Endodermal cell (in vitro differentiated cells): Measurements from ENCODE around the gene CBFB. TPM values are rescaled to one million over a fixed set of nuclear protein-coding genes. Genes with fewer than 3 reads are reported as not detected.
A peak's percentile ranks its signal among the peaks of the same experiment; 100 is the strongest.

ENCODE experiments used
- DNase-seq: peaks from one replicate; pipeline ENCODE4 v3.0.0-alpha.2; 2017
- H3K27ac ChIP-seq: 2 replicates; pipeline ENCODE4 v1.5.1; 2013; ENCODE audit warnings: mild to moderate bottlenecking, low read depth, low read length, moderate library complexity
- H3K27me3 ChIP-seq: 2 replicates; pipeline ENCODE4 v1.6.1; 2013; ENCODE audit warnings: mild to moderate bottlenecking, low read length, moderate library complexity; ENCODE audit not compliant: insufficient read depth, control insufficient read depth, poor library complexity, severe bottlenecking
- H3K36me3 ChIP-seq: 2 replicates; pipeline ENCODE4 v1.7.0; 2013; ENCODE audit warnings: mild to moderate bottlenecking, low read length, moderate library complexity; ENCODE audit not compliant: control insufficient read depth, insufficient read depth
- H3K4me1 ChIP-seq: one replicate; pipeline ENCODE4 v1.7.0; 2013; ENCODE audit warnings: low read length; ENCODE audit not compliant: control insufficient read depth, insufficient read depth
- H3K4me3 ChIP-seq: 2 replicates; pipeline ENCODE4 v1.5.1; 2013; ENCODE audit warnings: mild to moderate bottlenecking, low read length, moderate library complexity
- H3K9ac ChIP-seq: 2 replicates; pipeline ENCODE4 v1.6.1; 2013; ENCODE audit warnings: mild to moderate bottlenecking, low read length, moderate library complexity; ENCODE audit not compliant: poor library complexity, severe bottlenecking; ENCODE audit errors: extremely low read depth
- H3K9me3 ChIP-seq: 2 replicates; pipeline ENCODE4 v1.6.1; 2013; ENCODE audit warnings: mild to moderate bottlenecking, low read length, moderate library complexity; ENCODE audit not compliant: control insufficient read depth
- H3K27ac Mint-ChIP-seq: 2 replicates; pipeline ENCODE4 v1.8.0; 2020; ENCODE audit warnings: mixed read lengths
- H3K27me3 Mint-ChIP-seq: 2 replicates; pipeline ENCODE4 v1.8.0; 2021; ENCODE audit warnings: mild to moderate bottlenecking, mixed read lengths; ENCODE audit not compliant: insufficient read depth
- H3K36me3 Mint-ChIP-seq: 2 replicates; pipeline ENCODE4 v1.8.0; 2020; ENCODE audit warnings: low read depth, mixed read lengths
- H3K4me1 Mint-ChIP-seq: 2 replicates; pipeline ENCODE4 v1.8.0; 2020; ENCODE audit warnings: mixed read lengths
- H3K4me3 Mint-ChIP-seq: 2 replicates; pipeline ENCODE4 v1.8.0; 2020; ENCODE audit warnings: mild to moderate bottlenecking, moderate library complexity, mixed read lengths
- H3K9me3 Mint-ChIP-seq: 2 replicates; pipeline ENCODE4 v1.8.0; 2020; ENCODE audit warnings: mild to moderate bottlenecking, mixed read lengths
- WGBS, 2 experiments: methylation state at CpG; one replicate each; pipeline versions ENCODE4 v1.1.5 to v1.1.7; 2013; ENCODE audit warnings: missing lambda C conversion rate in 2 of 2, mixed read lengths in 1 of 2; ENCODE audit not compliant: insufficient coverage in 1 of 2, insufficient read length in 1 of 2; 5-methylcytosine and 5-hydroxymethylcytosine counted together
- total RNA-seq, 2 donors: library from RNA; stranded (reverse); fragmentation: NEBNext Ultra II Directional in 1 of 2; extraction: Animal tissue kit (Norgen Biotek cat#: 25700) in 1 of 2; gene quantifications; 2 replicates in 1 of 2; 3 replicates in 1 of 2; pipeline ENCODE4 v1.2.1, GENCODE V29; 2021
- TF ChIP-seq, protein P1 (sequence below): fragments of 200-600 bp; sonication (generic); conservative IDR thresholded peaks from 2 replicates; pipeline ENCODE4 v1.5.0; 2021; ENCODE audit warnings: antibody characterized with exemption, mild to moderate bottlenecking

The CBFB gene
- total RNA-seq, 2 donors from 2014 or later, result 93.9 to 95.2 TPM

DNA sequence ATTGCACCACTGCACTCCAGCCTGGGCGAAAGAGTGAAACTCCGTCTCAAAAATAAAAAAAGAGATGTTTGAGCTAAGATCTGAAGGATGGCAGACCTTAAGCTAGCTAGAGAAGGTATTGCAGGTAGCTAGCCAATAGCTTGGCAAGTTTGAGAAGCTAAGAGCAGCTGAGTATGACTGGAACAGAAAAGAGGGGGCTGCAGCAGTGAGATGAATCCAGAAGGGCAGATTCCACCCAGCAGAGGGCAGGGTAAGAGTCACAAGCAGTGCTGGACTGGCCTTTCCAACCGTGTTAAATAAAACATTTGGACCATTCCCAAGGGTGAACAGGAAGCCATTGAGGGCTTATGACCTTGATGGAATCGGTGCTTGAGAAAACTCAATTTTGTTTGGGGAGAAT is 75.1 kb downstream of the CBFB start:
- TF ChIP-seq, protein P1, sequence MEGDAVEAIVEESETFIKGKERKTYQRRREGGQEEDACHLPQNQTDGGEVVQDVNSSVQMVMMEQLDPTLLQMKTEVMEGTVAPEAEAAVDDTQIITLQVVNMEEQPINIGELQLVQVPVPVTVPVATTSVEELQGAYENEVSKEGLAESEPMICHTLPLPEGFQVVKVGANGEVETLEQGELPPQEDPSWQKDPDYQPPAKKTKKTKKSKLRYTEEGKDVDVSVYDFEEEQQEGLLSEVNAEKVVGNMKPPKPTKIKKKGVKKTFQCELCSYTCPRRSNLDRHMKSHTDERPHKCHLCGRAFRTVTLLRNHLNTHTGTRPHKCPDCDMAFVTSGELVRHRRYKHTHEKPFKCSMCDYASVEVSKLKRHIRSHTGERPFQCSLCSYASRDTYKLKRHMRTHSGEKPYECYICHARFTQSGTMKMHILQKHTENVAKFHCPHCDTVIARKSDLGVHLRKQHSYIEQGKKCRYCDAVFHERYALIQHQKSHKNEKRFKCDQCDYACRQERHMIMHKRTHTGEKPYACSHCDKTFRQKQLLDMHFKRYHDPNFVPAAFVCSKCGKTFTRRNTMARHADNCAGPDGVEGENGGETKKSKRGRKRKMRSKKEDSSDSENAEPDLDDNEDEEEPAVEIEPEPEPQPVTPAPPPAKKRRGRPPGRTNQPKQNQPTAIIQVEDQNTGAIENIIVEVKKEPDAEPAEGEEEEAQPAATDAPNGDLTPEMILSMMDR, result peak; percentile 83
- 77 to 82% methylated on average over 4 of the region's 4 CpGs for WGBS, 2 experiments
- Mint-ChIP-seq H3K36me3 (peaks cover 26% of the 10 kb centered on the region), H3K4me1 (peaks cover 4% of the 10 kb centered on the region), H3K27me3 (no peaks in the 10 kb centered on the region), H3K4me3 (no peak overlapping the region), H3K27ac (peak overlapping the region; percentile 77), H3K9me3 (peaks cover 2% of the 10 kb centered on the region)
- peaks cover 3% of the 10 kb centered on the region for H3K4me1 ChIP-seq
- no peaks in the 10 kb centered on the region for H3K27me3 ChIP-seq
- peak; percentile 83 for DNase-seq
- H3K9ac ChIP-seq, result no peak overlapping the region
- H3K9me3 ChIP-seq, result no peaks in the 10 kb centered on the region
- H3K27ac ChIP-seq, result no peak overlapping the region
- H3K36me3 ChIP-seq, result peaks cover 29% of the 10 kb centered on the region
- H3K4me3 ChIP-seq, result no peak overlapping the region

DNA sequence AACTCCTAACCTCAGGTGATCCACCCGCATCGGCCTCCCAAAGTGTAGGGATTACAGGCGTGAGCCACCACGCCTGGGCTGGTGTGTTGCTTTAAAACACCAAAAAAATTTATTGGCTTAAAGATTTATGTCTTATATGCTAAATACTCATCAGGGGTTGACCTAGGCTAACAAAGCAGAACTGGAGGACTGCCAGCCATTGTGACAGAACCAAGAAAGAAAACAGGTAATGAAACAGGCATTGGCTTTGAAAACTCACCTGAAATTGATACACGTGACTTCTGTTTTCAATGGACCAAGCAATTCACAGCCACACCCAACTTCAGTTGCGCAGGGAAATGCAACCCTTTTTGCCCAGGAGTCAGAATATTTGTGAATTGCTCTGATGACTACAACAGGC is 75.9 kb downstream of the CBFB start:
- H3K4me1 Mint-ChIP-seq, result peaks cover 9% of the 10 kb centered on the region
- no peaks in the 10 kb centered on the region for H3K9me3 ChIP-seq
- 86 to 93% methylated on average over 3 to 6 of the region's 6 CpGs for WGBS, 2 experiments
- H3K36me3 ChIP-seq, result peaks cover 21% of the 10 kb centered on the region
- H3K36me3 Mint-ChIP-seq, result peaks cover 22% of the 10 kb centered on the region
- peaks cover 2% of the 10 kb centered on the region for H3K9me3 Mint-ChIP-seq
- DNase-seq, result no peak
- H3K4me1 ChIP-seq, result peaks cover 4% of the 10 kb centered on the region
- TF ChIP-seq, protein P1, result no peak
- H3K27ac Mint-ChIP-seq, result no peak overlapping the region
- no peak overlapping the region for H3K4me3 ChIP-seq
- no peak overlapping the region for H3K4me3 Mint-ChIP-seq
- no peak overlapping the region for H3K27ac ChIP-seq
- no peaks in the 10 kb centered on the region for H3K27me3 Mint-ChIP-seq
- no peaks in the 10 kb centered on the region for H3K27me3 ChIP-seq
- no peak overlapping the region for H3K9ac ChIP-seq

DNA sequence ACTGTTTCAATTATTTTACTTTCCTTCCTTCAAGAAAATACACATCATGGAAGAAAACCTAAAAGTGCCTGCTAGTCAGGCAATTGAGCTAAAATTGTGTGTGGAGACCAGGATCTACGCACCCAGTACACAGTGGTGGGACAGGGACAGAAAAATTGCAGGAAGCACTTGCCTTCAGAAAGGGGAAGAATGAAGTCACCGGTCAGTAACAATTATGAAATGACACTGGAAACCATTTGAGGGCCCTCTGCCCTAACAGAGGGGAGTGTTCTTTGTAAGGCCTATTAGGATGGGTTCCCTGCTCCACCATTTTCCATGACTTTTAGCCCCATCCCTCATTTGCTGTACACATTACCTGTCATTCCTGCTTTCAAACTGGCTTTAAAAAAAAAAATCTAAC is 76.3 kb downstream of the CBFB start:
- H3K4me1 ChIP-seq, result peaks cover 4% of the 10 kb centered on the region
- 90 to 100% methylated on average over 1 to 2 of the region's 2 CpGs for WGBS, 2 experiments
- no peak overlapping the region for H3K4me3 Mint-ChIP-seq
- H3K27me3 ChIP-seq, result no peaks in the 10 kb centered on the region
- no peak overlapping the region for H3K9ac ChIP-seq
- H3K9me3 ChIP-seq, result no peaks in the 10 kb centered on the region
- peaks cover 22% of the 10 kb centered on the region for H3K36me3 Mint-ChIP-seq
- peaks cover 1% of the 10 kb centered on the region for H3K27me3 Mint-ChIP-seq
- peaks cover 2% of the 10 kb centered on the region for H3K9me3 Mint-ChIP-seq
- H3K4me1 Mint-ChIP-seq, result peaks cover 9% of the 10 kb centered on the region
- no peak overlapping the region for H3K27ac Mint-ChIP-seq
- H3K4me3 ChIP-seq, result no peak overlapping the region
- H3K27ac ChIP-seq, result no peak overlapping the region
- TF ChIP-seq, protein P1, result no peak
- peaks cover 17% of the 10 kb centered on the region for H3K36me3 ChIP-seq
- no peak for DNase-seq
